Activated B cell treated with CpG ODN at 0.5 μM for 24 hours (primary cell): ENCODE measurements around the gene SAC3D1. TPM values are rescaled to one million over a fixed set of nuclear protein-coding genes. Genes with fewer than 3 reads are reported as not detected.

Source experiments
- ATAC-seq: fragments of 200-7000 bp; cut with Tn5 transposase; one replicate; pipeline ENCODE4 v1.10.0; 2021; ENCODE audit warnings: low read depth, mild to moderate bottlenecking, moderate library complexity
- CTCF ChIA-PET: fragments of 350-600 bp; sonication (Branson Sonifier 250); formaldehyde crosslinking; loops from one replicate; lab custom pipeline; 2021; ENCODE audit warnings: antibody characterized with exemption; lab: Charles Lee
- POLR2A ChIA-PET: fragments of 350-600 bp; sonication (Branson Sonifier 250); formaldehyde crosslinking; loops from one replicate; lab custom pipeline; 2021; ENCODE audit warnings: antibody characterized with exemption; lab: Charles Lee
- DNase-seq: peaks from one replicate; pipeline ENCODE4 v3.0.0; 2022
- H3K27ac Mint-ChIP-seq: one replicate; pipeline ENCODE4 v1.8.0; 2020; ENCODE audit warnings: mixed read lengths
- H3K27me3 Mint-ChIP-seq: one replicate; pipeline ENCODE4 v1.8.0; 2021; ENCODE audit warnings: mixed read lengths
- H3K36me3 Mint-ChIP-seq: one replicate; pipeline ENCODE4 v1.8.0; 2021; ENCODE audit warnings: low read depth, mixed read lengths
- H3K4me1 Mint-ChIP-seq: one replicate; pipeline ENCODE4 v1.8.0; 2021; ENCODE audit warnings: mixed read lengths
- H3K4me3 Mint-ChIP-seq: one replicate; pipeline ENCODE4 v1.8.0; 2020; ENCODE audit warnings: mild to moderate bottlenecking, mixed read lengths
- H3K9me3 Mint-ChIP-seq: one replicate; pipeline ENCODE4 v1.8.0; 2020; ENCODE audit warnings: mixed read lengths
- CTCF ChIP-seq: fragments of 200-600 bp; IDR thresholded peaks from one replicate; pipeline ENCODE4 v1.8.0; 2022; ENCODE audit warnings: antibody characterized with exemption, mild to moderate bottlenecking
- intact Hi-C: fragments of 100-400 bp; cut with micrococcal nuclease; formaldehyde crosslinking; loops from one replicate; pipeline ENCODE4 v1.15.1; 2024
- total RNA-seq: library from RNA; stranded (reverse); gene quantifications from 2 replicates; pipeline ENCODE4 v1.2.3, GENCODE V29; 2022

Gene SAC3D1
- total RNA-seq, 1 donor from 2014 or later: 3.8 TPM

GRCh38 chr11:65085446-65085845 is 44.4 kb downstream of the SAC3D1 start:
- Mint-ChIP-seq H3K4me1 (peaks cover 25% of the 10 kb centered on the region), H3K4me3 (peak overlapping the region; percentile 93)

GRCh38 chr11:65086809-65087208 is 45.8 kb downstream of the SAC3D1 start:
- no peaks in the 10 kb centered on the region for H3K9me3 Mint-ChIP-seq
- ATAC-seq (no peak), DNase-seq (no peak)
- TF ChIP-seq CTCF: no peak
- no peak overlapping the region for H3K4me3 Mint-ChIP-seq
- no peak overlapping the region for H3K27ac Mint-ChIP-seq
- intact Hi-C loops: no loop called here
- H3K4me1 Mint-ChIP-seq: peaks cover 25% of the 10 kb centered on the region
- peaks cover 52% of the 10 kb centered on the region for H3K36me3 Mint-ChIP-seq
- CTCF ChIA-PET: no interaction called here
- no peaks in the 10 kb centered on the region for H3K27me3 Mint-ChIP-seq
- POLR2A ChIA-PET: interaction anchor here (0.5 kb wide), 1 partner anchor 36 kb away, joined by 3 read pairs; no protein-coding TSS in a partner anchor

More at GRCh38 chr11:65085446-65085845, 44.4 kb downstream of the SAC3D1 start:
- CTCF ChIA-PET: interaction anchor here (1.4 kb wide), 1 partner anchor 36 kb away, joined by 5 read pairs; the partner anchor contains the start of genes FAU and MRPL49
- peak overlapping the region; percentile 94 for H3K27ac Mint-ChIP-seq
- peaks cover 52% of the 10 kb centered on the region for H3K36me3 Mint-ChIP-seq
- ATAC-seq: no peak
- no peak for TF ChIP-seq CTCF
- no peak for DNase-seq
- no peaks in the 10 kb centered on the region for H3K27me3 Mint-ChIP-seq
- intact Hi-C loops: loop anchor here (2.0 kb wide), 1 partner anchor 169 kb away; the partner anchor contains the start of gene ATG2A
- POLR2A ChIA-PET: interaction anchor here (0.9 kb wide), 1 partner anchor 50 kb away, joined by 3 read pairs; no protein-coding TSS in a partner anchor
- H3K9me3 Mint-ChIP-seq: no peaks in the 10 kb centered on the region

- TF ChIP-seq CTCF: no peak
- Mint-ChIP-seq H3K9me3 (no peaks in the 10 kb centered on the region), H3K4me3 (no peak overlapping the region), H3K4me1 (peaks cover 25% of the 10 kb centered on the region), H3K27me3 (no peaks in the 10 kb centered on the region), H3K36me3 (peaks cover 52% of the 10 kb centered on the region), H3K27ac (no peak overlapping the region)
- DNase-seq: no peak
- POLR2A ChIA-PET: interaction anchor here (0.5 kb wide), 1 partner anchor 36 kb away, joined by 3 read pairs; no protein-coding TSS in a partner anchor
- intact Hi-C loops: no loop called here
- CTCF ChIA-PET: no interaction called here
- ATAC-seq: no peak
These were observed 46.2 kb downstream of the SAC3D1 start for GRCh38 chr11:65087216-65087615.

GRCh38 chr11:65087827-65088226 is 46.8 kb downstream of the SAC3D1 start:
- intact Hi-C loops: no loop called here
- no peak overlapping the region for H3K27ac Mint-ChIP-seq
- H3K4me1 Mint-ChIP-seq: peaks cover 26% of the 10 kb centered on the region
- DNase-seq (no peak), ATAC-seq (no peak)
- no peak overlapping the region for H3K4me3 Mint-ChIP-seq
- no peaks in the 10 kb centered on the region for H3K9me3 Mint-ChIP-seq
- POLR2A ChIA-PET: no interaction called here
- H3K36me3 Mint-ChIP-seq: peaks cover 52% of the 10 kb centered on the region
- no peaks in the 10 kb centered on the region for H3K27me3 Mint-ChIP-seq
- CTCF ChIA-PET: no interaction called here
- no peak for TF ChIP-seq CTCF

GRCh38 chr11:65089621-65090020 is 48.6 kb downstream of the SAC3D1 start:
- H3K4me3 Mint-ChIP-seq: no peak overlapping the region
- CTCF ChIA-PET: no interaction called here
- no peak for ATAC-seq
- POLR2A ChIA-PET: interaction anchor here (0.9 kb wide), 1 partner anchor 28 kb away, joined by 3 read pairs; the partner anchor contains the start of gene ZNHIT2
- no peak overlapping the region for H3K27ac Mint-ChIP-seq
- H3K4me1 Mint-ChIP-seq: peaks cover 16% of the 10 kb centered on the region
- intact Hi-C loops: no loop called here
- no peaks in the 10 kb centered on the region for H3K27me3 Mint-ChIP-seq
- no peak for DNase-seq
- no peak for TF ChIP-seq CTCF
- H3K36me3 Mint-ChIP-seq: peaks cover 48% of the 10 kb centered on the region
- no peaks in the 10 kb centered on the region for H3K9me3 Mint-ChIP-seq
